K562 (cell line): ENCODE data around the gene KRT71.

Source experiments
- C11orf30 ChIP-seq: fragments of 450-650 bp; IDR thresholded peaks from 2 replicates; pipeline ENCODE4 v1.6.1; 2016; ENCODE audit warnings: low read depth, mild to moderate bottlenecking
- KDM1A ChIP-seq, 2 experiments: fragments of 450-650 bp; IDR thresholded peaks; 2 replicates each; pipeline ENCODE4 v1.6.1; 2016; ENCODE audit warnings: mild to moderate bottlenecking in 2 of 2
- MEF2D ChIP-seq: conservative IDR thresholded peaks from 2 replicates; pipeline ENCODE4 v1.6.1; 2016; ENCODE audit warnings: low read depth, missing genetic modification characterization, missing compliant biosample characterization
- POLR2A ChIP-seq: fragments of 450-650 bp; conservative IDR thresholded peaks from 2 replicates; pipeline ENCODE4 v1.6.1; 2016
- ZNF592 ChIP-seq: fragments of 450-650 bp; IDR thresholded peaks from 2 replicates; pipeline ENCODE4 v1.6.1; 2017; ENCODE audit warnings: antibody characterized with exemption, mild to moderate bottlenecking

- TF ChIP-seq KDM1A (IDR thresholded peaks at IDR 0.05) = no peak
- TF ChIP-seq C11orf30 = no peak
- no peak for TF ChIP-seq MEF2D (tag)
- TF ChIP-seq POLR2A = no peak
- TF ChIP-seq ZNF592 = no peak
These were observed 29.5 kb upstream of the KRT71 start for GRCh38 chr12:52582486-52582885.
